HG03064 (cell line): Measurements from ENCODE around the gene LRGUK.

Experiments used
- ATAC-seq: cut with Tn5 transposase; IDR thresholded peaks from one replicate; pipeline ENCODE4 v1.9.1; 2021; ENCODE audit warnings: low read depth; ENCODE audit not compliant: unreplicated experiment

The LRGUK gene

GRCh38 chr7:134182078-134182477 lies 54.9 kb downstream of the LRGUK start:
- ATAC-seq: no peak

- no peak for ATAC-seq
These were observed 57.6 kb downstream of the LRGUK start for GRCh38 chr7:134184767-134185166.

GRCh38 chr7:134186027-134186426 lies 58.9 kb downstream of the LRGUK start:
- ATAC-seq: no peak

- no peak for ATAC-seq
These were observed 59.7 kb downstream of the LRGUK start for GRCh38 chr7:134186801-134187200.

- ATAC-seq: no peak
These were observed 60.8 kb downstream of the LRGUK start for GRCh38 chr7:134187893-134188292.

- ATAC-seq: no peak
These were observed 61.2 kb downstream of the LRGUK start for GRCh38 chr7:134188311-134188710.

- ATAC-seq: no peak
These were observed 62.4 kb downstream of the LRGUK start for GRCh38 chr7:134189559-134189958.

- ATAC-seq: no peak
These were observed 64.7 kb downstream of the LRGUK start for GRCh38 chr7:134191876-134192275.

- no peak for ATAC-seq
These were observed 66.1 kb downstream of the LRGUK start for GRCh38 chr7:134193240-134193639.

- no peak for ATAC-seq
These were observed 68.1 kb downstream of the LRGUK start for GRCh38 chr7:134195252-134195651.

GRCh38 chr7:134196439-134196838 lies 69.3 kb downstream of the LRGUK start:
- no peak for ATAC-seq

- no peak for ATAC-seq
These were observed 70.2 kb downstream of the LRGUK start for GRCh38 chr7:134197345-134197744.

GRCh38 chr7:134200970-134201369 lies 73.8 kb downstream of the LRGUK start:
- no peak for ATAC-seq

GRCh38 chr7:134201569-134202261 lies 74.6 kb downstream of the LRGUK start:
- no peak for ATAC-seq

GRCh38 chr7:134203186-134203889 lies 76.2 kb downstream of the LRGUK start:
- no peak for ATAC-seq

GRCh38 chr7:134209322-134210015 lies 82.3 kb downstream of the LRGUK start:
- no peak for ATAC-seq

GRCh38 chr7:134210227-134210626 lies 83.1 kb downstream of the LRGUK start:
- ATAC-seq: no peak

- no peak for ATAC-seq
These were observed 84.0 kb downstream of the LRGUK start for GRCh38 chr7:134210976-134211663.

- ATAC-seq: no peak
These were observed 84.7 kb downstream of the LRGUK start for GRCh38 chr7:134211817-134212216.

GRCh38 chr7:134212576-134213546 lies 85.7 kb downstream of the LRGUK start:
- no peak for ATAC-seq
